Superior temporal gyrus (tissue), 1 donor: Measurements from ENCODE around the gene SLC36A3.
"Not testable (repeated sequence)": the region's sequence is repeated elsewhere in the genome, so short reads cannot be mapped to it uniquely, and the experiment has no call there.

ENCODE experiments used
- DNase-seq: peaks from one replicate; pipeline ENCODE4 v3.0.0-alpha.2; 2016; ENCODE audit errors: extremely low spot score

SLC36A3 gene

GRCh38 chr5:151239237-151239861, 64.2 kb downstream of the SLC36A3 start:
- peak; percentile 75 for DNase-seq

GRCh38 chr5:151238303-151238741, 65.2 kb downstream of the SLC36A3 start:
- no peak for DNase-seq

- no peak for DNase-seq
Measured at GRCh38 chr5:151237685-151238084, 65.9 kb downstream of the SLC36A3 start.

GRCh38 chr5:151236888-151237287, 66.7 kb downstream of the SLC36A3 start:
- no peak for DNase-seq

- not testable (repeated sequence) for DNase-seq
Measured at GRCh38 chr5:151235239-151235571, 68.4 kb downstream of the SLC36A3 start.

GRCh38 chr5:151234476-151235238, 68.9 kb downstream of the SLC36A3 start:
- DNase-seq: no peak

GRCh38 chr5:151233616-151234085, 69.9 kb downstream of the SLC36A3 start:
- DNase-seq: no peak

- no peak for DNase-seq
Measured at GRCh38 chr5:151231359-151231758, 72.2 kb downstream of the SLC36A3 start.

- no peak for DNase-seq
Measured at GRCh38 chr5:151230048-151230680, 73.4 kb downstream of the SLC36A3 start.

- DNase-seq: no peak
Measured at GRCh38 chr5:151228986-151229385, 74.6 kb downstream of the SLC36A3 start.

- no peak for DNase-seq
Measured at GRCh38 chr5:151227918-151228447, 75.6 kb downstream of the SLC36A3 start.
